HG03469 (cell line): ENCODE measurements around the gene HIP1R.

Experiments
- ATAC-seq: cut with Tn5 transposase; IDR thresholded peaks from one replicate; pipeline ENCODE4 v1.9.1; 2021; ENCODE audit warnings: mild to moderate bottlenecking, moderate library complexity, moderate number of reproducible peaks; ENCODE audit not compliant: unreplicated experiment

Gene HIP1R

DNA sequence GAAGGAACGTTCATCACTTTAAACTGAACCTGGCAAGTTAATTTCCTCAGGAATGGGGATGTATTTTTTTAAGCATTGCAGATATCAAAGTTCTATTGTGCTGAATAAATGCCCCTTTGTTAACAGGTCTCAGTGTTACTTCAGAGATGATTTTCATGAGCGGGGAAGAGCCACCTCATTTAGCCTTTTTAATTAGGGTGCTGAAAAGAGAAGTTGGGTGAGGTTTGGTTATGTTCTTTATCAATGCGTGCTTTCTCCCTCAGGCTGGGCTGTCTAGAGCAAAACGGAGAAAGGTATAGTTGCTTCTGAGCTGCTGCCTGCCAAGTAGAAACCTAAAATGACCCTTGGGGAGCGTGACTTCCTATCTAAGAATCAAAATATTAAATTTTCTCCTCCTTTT lies 8.0 kb upstream of the HIP1R start:
- ATAC-seq = no peak

DNA sequence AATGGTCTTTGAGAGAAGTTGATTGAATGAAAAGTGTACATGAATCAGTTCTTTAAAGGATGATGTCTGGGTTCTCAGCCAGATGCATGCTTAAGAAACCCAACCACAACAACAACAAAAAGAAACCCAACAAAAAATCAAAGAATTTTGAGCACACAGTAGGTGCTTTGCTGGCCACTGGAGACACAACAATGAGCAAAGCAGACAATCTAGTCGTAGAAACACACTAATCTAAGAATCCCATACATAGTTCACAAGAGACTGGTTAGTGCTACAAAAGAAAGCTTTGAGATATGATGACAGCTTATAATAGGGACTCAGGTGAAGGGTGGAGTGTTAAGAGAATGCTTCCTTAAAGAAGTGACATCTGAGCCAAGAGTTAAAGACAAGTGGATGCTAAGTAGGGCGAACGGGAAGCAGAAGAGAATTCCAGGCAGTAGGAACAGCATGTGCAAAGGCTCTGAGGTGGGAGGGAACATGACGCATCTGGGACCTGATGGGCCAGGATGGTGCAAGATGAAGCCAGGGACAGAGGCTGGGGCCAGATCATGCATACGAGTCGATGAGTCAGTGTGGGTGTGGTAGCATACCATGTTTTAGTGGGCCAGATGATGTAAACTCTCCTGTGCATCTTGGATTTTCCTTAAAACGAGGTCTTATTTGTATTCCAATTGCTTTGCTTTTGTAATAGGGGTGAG lies 4.6 kb upstream of the HIP1R start:
- ATAC-seq = no peak

DNA sequence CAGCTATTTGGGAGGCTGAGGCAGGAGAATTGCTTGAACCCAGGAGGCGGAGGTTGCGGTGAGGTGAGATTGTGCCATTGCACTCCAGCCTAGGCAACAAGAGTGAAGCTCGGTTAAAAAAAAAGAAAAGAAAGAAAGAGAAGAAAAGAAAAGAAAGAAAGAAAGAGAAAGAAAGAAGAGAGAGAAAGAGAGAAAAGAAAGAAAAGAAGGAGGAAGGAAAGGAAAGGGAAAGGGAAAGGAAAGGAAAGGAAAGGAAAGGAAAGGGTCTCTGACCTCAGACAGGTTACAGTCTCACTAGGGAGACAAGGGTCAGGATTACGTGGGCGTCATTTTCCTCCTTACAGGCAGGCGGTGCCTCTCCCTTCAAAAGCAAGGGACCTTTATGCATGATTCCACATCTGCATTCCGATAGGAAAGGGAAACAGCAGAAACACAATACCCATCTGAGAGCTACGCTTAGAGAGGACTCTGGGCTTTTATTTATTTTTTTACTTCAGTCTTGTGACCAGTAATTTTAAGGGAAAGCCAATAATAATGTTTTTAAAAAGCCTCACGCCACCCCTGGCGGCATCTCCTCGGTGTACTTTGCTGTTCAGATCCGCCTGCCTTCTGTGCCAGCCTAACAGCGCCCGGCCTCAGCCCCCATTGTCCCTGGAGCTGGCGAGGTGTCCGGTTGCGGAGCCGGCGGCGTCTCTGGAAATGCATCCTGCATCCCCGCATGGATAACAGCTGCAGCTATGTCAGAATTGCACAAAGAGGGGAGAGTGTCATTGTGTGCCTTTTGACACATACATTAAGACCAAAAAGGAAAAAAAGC lies 945 bp upstream of the HIP1R start:
- ATAC-seq = no peak

DNA sequence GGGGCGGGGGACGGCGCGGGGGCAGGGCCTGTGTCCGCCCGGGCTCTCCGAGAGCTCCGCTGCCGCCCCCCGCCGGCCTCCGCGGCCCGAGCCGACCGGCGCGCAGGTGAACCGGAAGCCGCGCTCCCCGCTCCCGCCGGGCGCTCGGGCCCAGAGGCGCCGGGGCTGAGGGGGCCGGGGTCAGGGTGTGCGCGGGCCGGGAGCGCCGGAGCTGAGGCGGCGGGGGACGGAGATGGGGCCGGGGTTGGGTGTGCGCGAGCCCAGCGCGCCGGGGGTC lies 431 bp downstream of the HIP1R start:
- ATAC-seq = no peak

DNA sequence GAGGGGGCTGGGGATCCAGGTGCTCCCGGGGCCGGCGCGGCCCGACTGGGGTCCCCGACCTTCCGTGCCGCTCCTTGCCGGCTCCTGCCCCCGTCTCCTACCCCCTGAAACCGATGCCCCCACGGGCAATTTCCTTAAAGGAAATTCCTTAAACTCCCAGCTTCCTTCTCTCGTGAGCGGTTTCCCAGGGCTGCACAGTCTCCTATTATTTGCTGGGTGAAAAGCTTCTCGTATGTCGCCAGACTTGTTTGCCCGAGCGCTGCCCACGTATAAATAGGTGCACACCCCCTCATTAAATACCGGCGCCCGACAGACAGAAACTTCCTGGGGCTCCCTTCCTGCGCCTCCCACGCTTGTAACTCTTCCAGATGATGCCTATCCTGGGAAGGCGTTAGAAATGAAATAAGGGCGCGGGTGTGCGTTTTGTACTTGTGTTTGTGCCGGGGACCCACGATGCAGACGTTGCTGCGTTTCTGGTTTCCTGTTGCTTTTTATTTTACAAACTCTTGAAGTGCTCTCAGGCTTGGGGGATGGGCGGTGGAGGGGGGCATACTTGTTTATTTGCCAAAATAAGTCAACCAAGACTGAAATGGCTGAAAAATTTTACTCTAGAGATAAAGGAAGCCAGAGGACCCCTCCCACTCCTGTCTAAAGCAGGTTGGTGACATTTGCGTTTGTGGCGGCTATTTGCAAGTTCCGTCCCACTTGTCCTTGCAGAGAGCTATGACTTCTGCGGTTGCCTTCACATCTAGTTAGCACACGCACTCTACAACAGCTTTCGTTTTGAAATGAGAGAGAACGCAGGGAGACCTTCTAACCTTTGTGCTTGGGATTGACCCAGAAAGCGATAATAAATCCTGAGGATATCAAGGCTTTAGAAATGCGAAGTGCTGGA lies 1.0 kb downstream of the HIP1R start:
- ATAC-seq = no peak

DNA sequence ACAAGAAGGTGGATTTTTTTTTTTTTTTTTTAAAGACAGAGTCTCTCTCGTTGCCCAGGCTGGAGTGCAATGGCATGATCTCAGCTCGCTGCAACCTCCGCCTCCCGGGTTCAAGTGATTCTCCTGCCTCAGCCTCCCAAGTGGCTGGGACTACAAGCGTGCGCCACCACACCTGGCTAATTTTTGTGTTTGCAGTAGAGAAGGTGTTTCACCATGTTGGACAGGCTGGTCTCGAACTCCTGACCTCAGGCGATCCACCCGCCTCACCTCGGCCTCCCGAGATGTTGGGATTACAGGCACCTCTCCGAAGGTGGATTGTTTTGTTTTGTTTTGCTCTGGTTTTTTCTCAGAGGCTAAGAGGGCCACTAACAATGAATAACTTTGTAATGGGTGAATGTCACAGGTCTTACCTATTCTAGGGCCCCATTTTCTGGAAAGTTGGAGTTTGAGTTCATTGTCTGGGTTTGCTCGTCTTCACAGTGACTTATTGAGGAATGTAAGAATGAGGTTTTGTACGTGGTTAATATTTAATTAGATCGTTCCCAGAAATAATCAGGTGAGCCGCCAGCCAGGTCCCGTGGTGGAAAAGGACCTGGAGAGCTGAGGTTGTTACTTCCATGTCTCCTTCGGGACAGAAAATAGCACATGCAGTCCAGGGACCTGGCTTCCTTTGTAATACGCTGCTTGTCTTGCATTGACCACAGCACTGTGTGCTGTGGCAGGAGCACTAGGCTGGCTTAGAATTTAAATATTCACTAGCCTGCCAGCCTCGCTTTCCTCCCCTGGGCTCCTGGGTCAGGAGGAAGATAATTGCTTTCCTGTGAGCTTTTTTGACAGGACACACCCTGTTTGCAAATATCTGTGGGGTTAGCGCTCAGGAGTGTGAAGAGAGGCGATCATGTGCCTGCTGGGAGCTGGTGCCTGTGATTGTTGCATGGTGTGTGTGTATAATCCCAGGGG lies 2.3 kb downstream of the HIP1R start:
- no peak for ATAC-seq

DNA sequence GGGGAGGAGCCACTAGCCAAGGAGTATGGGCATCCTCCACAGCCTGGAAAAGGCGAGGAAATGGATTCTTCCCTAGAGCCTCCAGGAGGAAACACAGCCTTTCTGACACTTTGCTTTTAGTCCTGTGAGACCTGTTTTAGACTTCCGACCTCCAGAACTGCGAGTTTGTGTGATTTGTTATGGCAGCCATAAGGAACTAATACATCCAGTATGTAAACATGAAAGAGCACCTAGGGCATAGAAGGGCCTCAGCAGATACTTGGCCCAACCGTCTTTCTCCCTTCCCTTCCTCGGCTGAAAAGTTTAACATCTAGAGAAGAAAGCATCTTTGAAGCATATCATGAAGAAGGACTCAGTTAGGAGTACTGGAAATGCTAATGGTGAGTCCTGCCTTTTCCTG lies 3.6 kb downstream of the HIP1R start:
- no peak for ATAC-seq

DNA sequence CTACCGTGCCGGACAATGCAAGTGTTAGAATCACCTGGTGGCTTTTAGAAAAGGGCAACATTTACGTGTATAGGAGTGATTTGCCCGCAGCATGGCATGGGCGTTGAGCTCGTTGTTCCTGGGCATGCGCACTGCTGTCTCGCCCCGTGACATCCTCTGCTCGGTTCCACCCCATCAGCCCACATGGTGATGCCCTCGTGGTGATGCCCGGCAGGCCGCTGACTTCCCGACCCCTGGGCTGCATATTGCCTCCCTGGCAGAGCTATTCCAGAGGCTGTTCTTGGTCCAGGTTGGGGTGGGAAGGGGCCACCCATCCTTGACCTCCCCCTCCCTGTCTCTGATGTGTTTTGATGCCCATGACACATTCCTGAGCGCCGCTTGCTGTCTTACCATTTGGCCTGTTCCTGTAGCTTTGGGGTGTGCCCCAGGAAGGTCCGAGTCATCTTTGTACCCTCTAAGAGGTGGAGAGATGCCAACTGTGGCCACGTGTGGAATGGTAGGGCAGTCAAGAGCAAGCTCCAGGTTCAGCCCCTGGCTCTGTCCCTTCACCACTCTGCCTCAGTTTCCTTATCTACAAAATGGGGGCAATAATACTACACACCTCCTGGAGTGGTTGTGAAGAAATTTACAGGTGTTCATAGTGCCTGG lies 4.8 kb downstream of the HIP1R start:
- no peak for ATAC-seq

DNA sequence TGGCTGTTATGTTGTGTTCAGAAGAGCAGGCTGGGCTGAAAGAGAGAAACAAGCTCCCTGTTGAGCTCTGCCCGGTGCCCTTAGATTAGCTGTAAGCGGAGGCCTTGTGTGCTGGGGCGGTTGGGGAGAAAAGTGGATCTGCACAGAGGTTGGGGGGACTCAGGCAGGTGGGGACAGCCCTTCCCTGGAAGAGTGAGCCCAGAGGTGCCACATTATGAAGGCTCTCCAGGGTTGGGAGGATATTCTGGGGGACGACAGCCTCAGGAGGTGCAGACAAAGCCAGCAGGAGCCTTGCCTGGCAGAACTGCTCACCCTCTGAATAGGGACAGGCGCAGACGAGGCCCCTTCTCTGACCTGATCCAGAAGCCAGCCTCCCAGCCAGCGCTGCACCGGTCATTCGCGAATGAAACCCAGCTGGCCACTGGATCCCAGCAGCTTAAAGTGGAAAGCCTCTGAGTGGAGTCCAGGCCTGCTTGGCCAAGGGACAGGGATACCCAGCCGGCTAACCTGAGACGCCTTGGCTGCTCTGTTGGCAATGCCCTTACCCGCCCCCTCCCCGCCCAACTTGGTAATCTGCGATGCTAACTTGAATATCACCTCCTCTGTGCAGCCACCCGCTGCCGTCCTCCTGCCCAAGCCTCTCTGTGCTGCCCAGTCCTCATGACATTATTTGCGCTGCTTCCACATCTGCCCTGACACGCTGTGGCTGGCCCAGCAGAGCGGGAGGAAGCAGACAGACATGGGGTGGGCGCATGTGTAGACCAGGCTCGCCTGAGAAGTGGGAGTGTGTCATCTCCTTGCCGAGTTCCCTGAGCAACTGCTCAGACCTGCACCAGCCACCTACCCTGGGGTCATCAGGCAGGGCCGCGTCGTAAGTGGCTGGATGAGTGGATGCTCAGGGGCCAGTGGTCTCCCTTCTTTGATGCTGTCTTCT lies 5.6 kb downstream of the HIP1R start:
- no peak for ATAC-seq

DNA sequence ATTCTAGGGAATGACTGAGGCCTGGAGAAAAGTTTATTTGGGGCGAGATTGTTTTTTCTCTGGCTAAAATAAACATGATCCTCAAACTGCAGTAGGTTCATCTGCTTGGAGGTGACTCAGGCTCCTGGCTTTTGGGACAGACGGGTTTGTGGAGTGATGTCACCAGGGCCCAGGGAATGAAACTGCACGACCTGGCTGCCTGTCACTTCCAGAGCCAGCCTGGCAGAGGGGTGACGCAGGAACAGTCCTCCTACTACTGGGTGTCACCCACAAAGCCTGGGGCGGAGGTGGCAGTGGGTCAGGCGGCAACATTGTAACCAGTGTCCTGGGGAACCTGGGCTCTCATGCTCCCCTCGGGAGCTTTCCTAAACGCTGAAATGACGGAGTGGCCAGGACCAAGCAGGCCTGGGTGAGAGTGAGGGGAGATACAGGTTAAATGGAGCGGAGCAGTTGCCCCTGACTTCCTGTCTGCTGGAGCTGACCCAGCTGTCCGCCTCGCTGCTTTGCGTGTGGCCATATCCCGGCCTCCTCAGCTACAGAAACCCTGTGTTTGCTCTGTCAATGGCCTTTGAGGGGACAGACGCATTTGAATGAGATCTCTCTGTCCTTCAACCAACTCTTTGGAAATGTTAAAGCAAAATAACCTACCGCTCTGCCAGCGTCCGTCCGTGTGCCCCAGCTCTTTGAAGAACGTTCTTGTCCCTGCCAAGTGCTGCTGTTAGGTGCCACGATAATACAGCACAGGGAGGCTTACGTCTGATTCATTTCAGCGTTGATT lies 6.5 kb downstream of the HIP1R start:
- no peak for ATAC-seq

DNA sequence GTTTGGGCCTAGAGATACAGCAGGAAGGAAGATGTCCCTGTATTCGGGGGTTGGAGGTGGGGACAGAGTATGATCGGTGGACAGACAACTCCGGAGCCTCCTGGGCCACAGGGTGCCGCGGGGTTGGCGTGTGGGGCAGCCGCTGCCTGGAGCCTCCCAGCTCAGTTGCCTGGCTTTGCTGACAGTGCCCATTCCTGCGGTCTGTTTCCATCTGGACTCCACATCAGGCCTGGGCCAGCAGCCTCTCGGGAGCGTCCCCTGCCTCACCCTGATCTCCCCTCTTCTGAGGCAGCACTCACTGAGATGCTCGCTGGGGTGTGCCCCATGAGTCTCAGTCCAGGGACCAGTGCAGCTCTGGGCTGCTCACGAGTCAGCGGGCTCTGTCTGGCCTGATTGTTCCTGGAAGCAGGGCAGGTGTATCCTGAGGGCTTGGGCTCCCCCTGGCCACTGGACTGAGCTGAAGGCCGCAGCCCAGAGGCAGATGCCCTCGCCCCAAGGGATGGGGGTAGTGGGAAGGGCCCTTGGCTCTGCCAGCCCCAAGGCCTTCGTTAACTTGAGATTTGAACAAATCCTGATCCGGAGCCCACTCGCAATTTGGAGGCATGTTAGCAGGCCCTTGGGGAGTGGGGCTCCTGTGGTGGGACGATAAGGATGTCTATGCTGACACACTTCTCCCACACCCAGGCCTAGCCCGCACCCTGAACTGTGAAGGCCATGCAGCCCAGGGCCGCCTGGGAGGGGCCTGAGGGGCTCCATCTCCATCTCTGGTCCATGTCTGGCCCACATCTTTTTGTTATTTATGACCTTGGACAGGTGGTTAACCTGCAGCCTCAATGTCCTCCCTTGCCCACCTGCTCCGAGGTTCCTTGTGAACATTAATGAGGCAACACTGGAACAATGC lies 7.5 kb downstream of the HIP1R start:
- no peak for ATAC-seq

DNA sequence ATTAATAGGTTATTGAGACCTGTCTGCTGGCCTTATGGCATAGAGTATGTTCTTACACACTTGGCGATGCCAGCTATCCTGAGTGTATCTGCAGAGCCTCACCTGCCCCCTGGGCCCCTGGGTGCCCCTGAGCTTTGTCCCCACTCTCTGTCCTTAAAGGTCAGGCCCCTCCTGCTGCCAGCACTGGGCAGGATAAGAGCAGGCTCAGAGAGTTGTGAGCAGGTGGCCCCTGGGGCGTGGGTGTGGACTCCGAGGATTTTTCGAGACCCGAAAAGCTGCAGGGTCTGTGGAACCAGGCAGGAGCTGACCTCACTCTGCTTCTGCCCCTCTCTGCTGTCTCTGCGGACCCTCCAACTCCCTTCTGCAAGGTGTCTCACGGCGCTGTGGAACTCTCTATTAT lies 8.2 kb downstream of the HIP1R start:
- no peak for ATAC-seq

DNA sequence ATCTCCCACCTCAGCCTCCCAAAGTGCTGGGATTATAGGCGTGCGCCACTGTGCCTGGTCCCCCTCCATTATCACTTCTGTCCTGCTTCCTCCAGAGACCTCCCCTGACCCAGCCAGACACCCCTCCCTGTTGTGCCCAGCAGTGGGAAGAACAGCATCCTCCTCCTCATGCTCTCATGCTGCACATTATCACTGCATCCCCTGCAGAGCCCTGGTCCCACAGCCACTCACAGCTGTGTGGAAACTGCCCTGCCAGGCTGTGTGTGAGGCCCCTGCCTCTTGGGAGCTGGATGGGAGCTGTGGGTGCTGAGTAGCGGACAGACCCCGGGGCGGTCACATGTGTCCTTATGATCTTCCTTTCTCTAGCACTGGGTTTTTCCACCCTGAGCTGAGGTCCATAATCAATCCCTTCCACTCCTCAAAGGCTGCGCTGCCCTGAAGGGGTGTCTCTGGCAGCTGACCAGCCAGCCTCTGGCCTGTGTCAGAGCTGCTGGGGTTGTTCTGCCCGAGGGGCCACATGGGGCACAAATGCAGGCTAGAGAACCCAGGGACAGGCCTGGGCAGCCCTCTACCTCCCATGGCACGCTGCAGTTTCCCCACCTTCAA lies 9.2 kb downstream of the HIP1R start:
- no peak for ATAC-seq

DNA sequence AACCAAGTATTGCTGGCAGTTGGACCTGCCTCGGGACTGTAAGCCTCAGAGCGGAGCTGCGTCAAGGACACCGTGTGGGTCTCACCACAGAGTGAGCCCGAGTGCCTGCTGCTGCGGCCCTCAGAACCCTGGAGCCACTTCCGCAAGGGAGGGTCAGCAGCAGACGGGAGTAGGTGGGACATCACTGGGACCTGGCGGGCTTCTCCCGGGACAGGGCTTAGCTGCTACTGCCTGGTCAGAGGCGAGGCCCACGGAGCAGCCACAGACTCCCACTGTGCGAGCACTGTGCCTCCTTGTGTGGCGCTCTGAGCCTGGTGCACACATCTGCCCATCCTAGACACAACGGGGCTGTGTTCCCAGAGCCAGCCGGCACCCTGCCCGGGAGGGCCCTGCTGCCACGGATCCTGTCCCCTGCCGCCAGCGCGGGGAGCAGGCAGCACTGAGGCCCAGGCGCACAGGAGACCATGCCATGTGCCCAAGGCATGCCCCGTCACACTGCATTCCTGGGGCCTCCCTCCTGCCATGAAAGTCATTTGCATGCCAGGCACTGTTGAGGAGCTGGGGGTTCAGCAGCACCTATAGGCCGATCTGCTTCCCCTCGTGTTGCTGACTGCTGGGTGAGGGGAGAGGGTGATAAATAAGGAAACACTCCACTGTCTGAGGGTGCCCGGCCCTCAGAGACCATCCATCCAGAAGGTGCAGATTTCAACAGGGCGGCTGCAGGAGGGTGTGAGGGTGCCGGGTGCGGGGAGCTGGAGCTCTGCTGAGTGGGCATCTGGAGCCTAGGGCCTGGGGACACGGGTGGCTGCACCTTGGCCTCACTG lies 10.0 kb downstream of the HIP1R start:
- no peak for ATAC-seq

DNA sequence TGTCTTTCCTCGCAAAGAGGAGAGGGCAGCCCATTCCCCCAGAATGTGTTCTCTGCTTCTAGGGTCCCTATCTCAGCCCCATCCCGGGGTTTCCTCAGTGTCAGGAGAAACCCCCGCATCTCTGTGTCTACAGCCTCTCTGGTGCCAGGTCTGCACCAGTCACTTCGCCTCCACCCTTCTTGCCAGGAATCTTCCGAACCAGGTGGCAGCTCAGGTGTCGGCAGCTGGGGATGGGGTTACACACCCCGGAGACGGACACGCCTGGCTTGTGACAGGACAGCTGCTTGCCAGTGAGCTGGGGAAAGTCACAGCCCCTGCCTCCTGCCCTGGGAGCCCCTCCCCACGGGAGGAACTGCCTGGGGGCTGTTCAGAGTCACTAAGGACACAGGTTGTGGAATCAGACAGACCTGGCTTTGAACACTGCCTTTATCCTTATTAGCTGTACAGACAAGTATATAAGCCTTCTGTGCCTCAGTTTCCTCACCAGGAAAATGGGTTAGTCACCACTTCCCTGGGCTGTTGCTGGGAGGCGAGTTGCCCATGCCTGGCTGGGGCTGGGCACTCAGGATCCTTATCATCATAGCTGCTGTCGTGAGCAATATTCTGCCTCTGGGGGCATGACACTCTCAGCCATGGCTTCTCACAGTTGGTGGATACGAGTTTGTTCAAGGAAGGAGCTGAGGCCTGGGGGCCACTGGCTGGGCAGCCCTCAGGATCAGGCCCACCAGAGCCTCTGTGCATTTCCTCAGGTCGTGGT lies 10.8 kb downstream of the HIP1R start:
- no peak for ATAC-seq
